Adrenal gland (tissue), 12 donors: Measurements from ENCODE around the gene CSNK1G1. TPM values are rescaled to one million over a fixed set of nuclear protein-coding genes. Genes with fewer than 3 reads are reported as not detected.
A peak's percentile ranks its signal among the peaks of the same experiment; 100 is the strongest.

Source experiments
- DNase-seq, 7 donors: peaks; one replicate each; pipeline ENCODE4 v3.0.0-alpha.2; 2019 to 2020
- H3K27ac ChIP-seq, 5 donors: fragments of 200-600 bp; sonication (generic) in 4 of 5; 1 replicate in 3 of 5; 2 replicates in 2 of 5; pipeline versions ENCODE4 v1.5.1 to v1.8.0; 2016 to 2020; ENCODE audit warnings: mild to moderate bottlenecking in 1 of 5
- H3K27me3 ChIP-seq: fragments of 200-600 bp; 2 replicates; pipeline ENCODE4 v1.8.0; 2021
- H3K36me3 ChIP-seq, 2 donors: fragments of 200-600 bp; replicated peaks in 1 of 2; 1 replicate in 1 of 2; 2 replicates in 1 of 2; pipeline versions ENCODE4 v1.5.1 to v1.8.0; 2018 to 2022
- H3K4me1 ChIP-seq, 2 donors: fragments of 200-600 bp; replicated peaks in 1 of 2; 1 replicate in 1 of 2; 2 replicates in 1 of 2; pipeline versions ENCODE4 v1.5.1 to v1.8.0; 2018 to 2021
- H3K4me3 ChIP-seq, 4 donors: fragments of 200-600 bp; sonication (generic) in 3 of 4; one replicate each; pipeline ENCODE4 v1.5.1; 2016 to 2018
- H3K9me3 ChIP-seq, 3 donors: fragments of 200-600 bp; sonication (generic) in 1 of 3; replicated peaks in 1 of 3; 1 replicate in 2 of 3; 2 replicates in 1 of 3; pipeline versions ENCODE4 v1.5.1 to v1.8.0; 2016 to 2021
- POLR2A ChIP-seq, 2 donors: fragments of 450-650 bp; IDR thresholded peaks; one replicate each; pipeline ENCODE4 v1.6.1; 2017; ENCODE audit warnings: antibody characterized with exemption in 2 of 2, mild to moderate bottlenecking in 2 of 2, moderate library complexity in 1 of 2
- WGBS, 4 donors: extraction: QIAGEN DNeasy Blood & Tissue Kit in 2 of 4; methylation state at CpG; one replicate each; pipeline versions ENCODE4 v1.1.5 to v1.1.7; 2013 to 2017; 5-methylcytosine and 5-hydroxymethylcytosine counted together
- intact Hi-C, 2 donors: fragments of 100-400 bp; cut with DNase I; formaldehyde crosslinking; loops; one replicate each; pipeline versions ENCODE4 v1.14.1 to v1.15.0; 2022 to 2023
- polyA plus RNA-seq, 3 donors: library from polyadenylated mRNA; stranded (reverse); fragments of 200-250 nt in 2 of 3; fragments of 350-450 nt in 1 of 3; fragmentation: Illumina TruSeq in 1 of 3; extraction: RNeasy Lipid Tissue Mini Kit (QIAGEN cat#74804) in 1 of 3; gene quantifications; one replicate each; pipeline ENCODE4 v1.2.3, GENCODE V29; 2013 to 2014
- total RNA-seq, 9 donors: library from RNA; depleted of rRNA in 4 of 9; stranded (reverse); fragments of >200 nt in 4 of 9; fragments of 120-200 nt in 1 of 9; fragmentation: NEBNext Ultra II Directional in 1 of 9; extraction: Animal tissue kit (Norgen Biotek cat#: 25700) in 1 of 9; gene quantifications; one replicate each; pipeline versions ENCODE4 v1.1.0 to v1.2.4, GENCODE V29; 2013 to 2023
- TF ChIP-seq, protein P1 (sequence below), 6 experiments: fragments of 450-650 bp in 4 of 6; fragments of 200-600 bp in 2 of 6; sonication (generic) in 1 of 6; IDR thresholded peaks; 1 replicate in 5 of 6; 2 replicates in 1 of 6; pipeline versions ENCODE4 v1.5.1 to v1.8.0; 2016 to 2021; ENCODE audit warnings: antibody characterized with exemption in 6 of 6, mild to moderate bottlenecking in 2 of 6, moderate library complexity in 1 of 6
- donor health status: healthy with polysubstance abuse.
- donor health status: Bipolar disorder and iron deficiency.
- donor health status: DM: yes; HTN: yes; CAD: no.
- donor health status: DM: no; HTN: no; CAD: no.
- donor health status: DM: no; HTN: no; CAD: no.
- donor health status: DM: yes; HTN: yes; CAD: no.

CSNK1G1 gene
- total and polyA plus RNA-seq, 12 donors = 1.2 to 31.6 (median 13.6) TPM

DNA sequence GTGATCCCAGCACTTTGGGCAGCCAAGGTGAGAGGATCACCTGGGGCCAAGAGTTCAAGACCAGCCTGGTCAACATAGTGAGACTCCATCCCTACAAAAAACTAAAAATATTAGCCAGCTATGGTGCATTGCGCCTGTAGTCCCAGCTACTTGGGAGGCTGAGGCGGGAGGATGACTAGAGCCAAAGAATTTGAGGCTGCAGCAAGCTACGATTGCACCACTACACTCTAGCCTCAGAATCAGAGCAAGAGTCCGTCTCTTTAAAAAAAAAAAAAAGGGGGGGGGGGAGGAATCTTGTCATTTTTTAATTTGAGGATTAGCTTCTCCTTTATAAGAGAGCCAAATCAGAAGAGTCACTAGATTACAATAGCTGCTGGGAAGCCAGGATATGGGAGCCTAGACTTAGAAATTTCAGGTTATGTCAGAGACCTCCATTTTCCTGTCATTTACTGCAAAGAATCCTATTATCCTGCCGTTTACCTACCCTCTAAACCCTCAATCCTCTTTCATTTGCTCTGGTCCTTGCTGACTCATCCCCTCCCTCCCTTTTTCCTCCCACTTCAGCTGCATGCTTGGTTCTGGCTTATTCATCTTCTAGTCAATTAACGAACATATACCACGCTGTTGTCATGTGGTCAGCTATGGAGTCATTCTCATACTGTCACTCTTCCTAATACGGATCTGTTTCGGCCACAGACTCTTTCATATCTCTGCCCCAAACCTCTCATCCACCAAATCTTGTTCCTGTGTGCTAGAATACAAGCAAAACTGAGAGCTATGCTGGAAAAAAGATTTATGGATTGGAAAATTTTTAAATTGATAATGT lies 109.4 kb downstream of the CSNK1G1 start:
- no peaks in the 10 kb centered on the region for H3K36me3 ChIP-seq
- WGBS, 4 donors = 48 to 59% (median 53%) methylated on average over 9 of the region's 9 CpGs
- intact Hi-C loops = no loop called here
- H3K27ac ChIP-seq = peak overlapping the region in 3 of 5 donors; percentile 8 to 71 (median 21)
- peaks cover 13 to 18% of the 10 kb centered on the region in 2 donors for H3K4me1 ChIP-seq
- no peaks in the 10 kb centered on the region for H3K27me3 ChIP-seq
- TF ChIP-seq, protein P1, sequence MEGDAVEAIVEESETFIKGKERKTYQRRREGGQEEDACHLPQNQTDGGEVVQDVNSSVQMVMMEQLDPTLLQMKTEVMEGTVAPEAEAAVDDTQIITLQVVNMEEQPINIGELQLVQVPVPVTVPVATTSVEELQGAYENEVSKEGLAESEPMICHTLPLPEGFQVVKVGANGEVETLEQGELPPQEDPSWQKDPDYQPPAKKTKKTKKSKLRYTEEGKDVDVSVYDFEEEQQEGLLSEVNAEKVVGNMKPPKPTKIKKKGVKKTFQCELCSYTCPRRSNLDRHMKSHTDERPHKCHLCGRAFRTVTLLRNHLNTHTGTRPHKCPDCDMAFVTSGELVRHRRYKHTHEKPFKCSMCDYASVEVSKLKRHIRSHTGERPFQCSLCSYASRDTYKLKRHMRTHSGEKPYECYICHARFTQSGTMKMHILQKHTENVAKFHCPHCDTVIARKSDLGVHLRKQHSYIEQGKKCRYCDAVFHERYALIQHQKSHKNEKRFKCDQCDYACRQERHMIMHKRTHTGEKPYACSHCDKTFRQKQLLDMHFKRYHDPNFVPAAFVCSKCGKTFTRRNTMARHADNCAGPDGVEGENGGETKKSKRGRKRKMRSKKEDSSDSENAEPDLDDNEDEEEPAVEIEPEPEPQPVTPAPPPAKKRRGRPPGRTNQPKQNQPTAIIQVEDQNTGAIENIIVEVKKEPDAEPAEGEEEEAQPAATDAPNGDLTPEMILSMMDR (IDR thresholded peaks at IDR 0.05) = no peak
- no peak for TF ChIP-seq POLR2A (IDR thresholded peaks at IDR 0.05)
- DNase-seq = peak in 5 of 7 donors; percentile 28 to 65 (median 44)
- H3K4me3 ChIP-seq = no peak overlapping the region
- H3K9me3 ChIP-seq = peaks cover 0 to 3% (median 0%) of the 10 kb centered on the region in 3 donors

DNA sequence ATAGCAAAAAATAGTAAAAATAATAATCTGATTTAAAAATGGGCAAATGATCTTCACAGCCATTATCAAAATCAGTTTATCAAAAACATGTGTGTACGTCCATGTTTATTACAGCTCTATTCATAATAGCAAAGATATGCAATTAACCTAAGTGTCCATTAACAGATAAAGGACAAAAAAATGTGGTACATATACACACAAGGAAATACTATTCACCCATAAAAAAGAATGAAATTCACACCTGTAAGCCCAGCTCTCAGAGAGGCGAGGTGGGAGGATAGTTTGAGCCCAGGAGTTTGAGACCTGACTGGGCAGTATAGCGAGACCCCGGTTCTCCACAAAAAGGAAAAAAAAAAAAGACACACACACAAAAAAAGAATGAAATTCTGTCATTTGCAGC lies 110.6 kb downstream of the CSNK1G1 start:
- no peak for DNase-seq
- no peak for TF ChIP-seq POLR2A (IDR thresholded peaks at IDR 0.05)
- TF ChIP-seq, protein P1 (IDR thresholded peaks at IDR 0.05) = no peak
- Histone ChIP-seq H3K36me3 (no peaks in the 10 kb centered on the region), H3K27me3 (no peaks in the 10 kb centered on the region), H3K9me3 (peaks cover 0 to 7% (median 0%) of the 10 kb centered on the region in 3 donors), H3K27ac (no peak overlapping the region), H3K4me3 (no peak overlapping the region), H3K4me1 (peaks cover 13 to 18% of the 10 kb centered on the region in 2 donors)
- 95 to 99% (median 96%) methylated on average over 4 of the region's 4 CpGs for WGBS, 4 donors
- intact Hi-C loops = no loop called here

DNA sequence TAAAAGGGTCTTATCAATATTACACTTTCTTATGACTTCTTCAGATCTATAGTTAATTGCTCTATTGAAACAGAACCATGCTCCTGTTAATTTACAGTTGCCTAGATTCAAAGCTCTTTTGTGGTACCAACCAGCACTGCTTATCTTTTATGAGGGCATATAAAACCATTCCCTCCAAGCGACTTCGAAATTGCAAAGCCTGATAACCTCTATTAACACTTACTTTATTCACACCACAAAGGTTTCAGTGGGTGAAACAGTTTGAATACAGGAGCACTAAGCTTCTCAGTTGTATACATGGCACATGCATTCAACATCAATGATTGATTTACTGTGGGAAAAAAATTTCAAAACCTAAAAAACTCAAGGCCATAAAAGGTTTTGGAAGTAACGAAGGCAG lies 118.3 kb downstream of the CSNK1G1 start:
- H3K4me1 ChIP-seq = peaks cover under 1 to 7% of the 10 kb centered on the region in 2 donors
- no peak for TF ChIP-seq POLR2A (IDR thresholded peaks at IDR 0.05)
- TF ChIP-seq, protein P1 (IDR thresholded peaks at IDR 0.05) = no peak
- intact Hi-C loops = no loop called here
- H3K36me3 ChIP-seq = no peaks in the 10 kb centered on the region
- no peak for DNase-seq
- H3K9me3 ChIP-seq = peaks cover 0 to 7% (median 0%) of the 10 kb centered on the region in 3 donors
- no peaks in the 10 kb centered on the region for H3K27me3 ChIP-seq
- WGBS, 4 donors = 64 to 71% (median 67%) methylated on average over 3 of the region's 3 CpGs
- no peak overlapping the region for H3K4me3 ChIP-seq
- no peak overlapping the region for H3K27ac ChIP-seq

DNA sequence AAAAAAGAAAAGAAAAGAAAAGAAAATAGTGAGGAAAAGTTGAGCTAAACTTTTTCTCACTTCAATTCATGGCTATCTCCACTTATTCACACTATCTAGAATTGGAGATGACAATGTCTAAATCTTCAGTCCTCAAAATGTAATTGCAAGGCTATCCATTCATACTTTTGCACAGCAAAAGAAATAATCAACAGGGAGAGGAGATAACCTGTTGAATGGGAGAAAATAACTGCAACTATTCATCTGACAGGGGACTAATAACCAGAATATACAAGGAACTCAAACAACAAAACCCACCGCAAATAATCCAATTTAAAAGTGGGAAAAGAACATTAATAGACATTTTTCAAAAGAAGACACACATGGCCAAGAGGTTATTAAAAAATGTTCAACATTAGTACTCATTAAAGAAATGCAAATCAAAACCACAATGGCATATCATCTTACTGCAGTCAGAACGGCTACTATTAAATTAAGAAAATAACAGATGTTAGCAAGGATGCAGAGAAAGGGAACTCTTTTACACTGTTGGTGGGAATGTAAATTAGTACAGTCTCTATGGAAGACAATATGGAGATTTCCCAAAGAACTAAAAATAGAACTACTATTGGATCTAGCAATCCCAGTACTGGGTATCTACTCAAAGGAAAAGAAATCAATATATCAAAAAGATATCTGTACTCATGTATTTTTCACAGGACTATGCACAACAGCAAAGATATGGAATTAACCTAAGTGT lies 119.6 kb downstream of the CSNK1G1 start:
- no peaks in the 10 kb centered on the region for H3K27me3 ChIP-seq
- no peak overlapping the region for H3K4me3 ChIP-seq
- DNase-seq = no peak
- TF ChIP-seq, protein P1 (IDR thresholded peaks at IDR 0.05) = no peak
- no peak for TF ChIP-seq POLR2A (IDR thresholded peaks at IDR 0.05)
- WGBS, 4 donors = 88 to 96% (median 95%) methylated on average over 2 of the region's 2 CpGs
- intact Hi-C loops = no loop called here
- H3K4me1 ChIP-seq = peaks cover 7 to 19% of the 10 kb centered on the region in 2 donors
- no peak overlapping the region for H3K27ac ChIP-seq
- no peaks in the 10 kb centered on the region for H3K36me3 ChIP-seq
- H3K9me3 ChIP-seq = peaks cover 0 to 2% (median 0%) of the 10 kb centered on the region in 3 donors
